Progenitor cell of endocrine pancreas (in vitro differentiated cells): Measurements from ENCODE around the gene LY6G6D. TPM values are rescaled to one million over a fixed set of nuclear protein-coding genes. Genes with fewer than 3 reads are reported as not detected.

Experiments used
- DNase-seq: peaks from one replicate; pipeline ENCODE4 v3.0.0; 2021; ENCODE audit warnings: low spot score; ENCODE audit not compliant: unreplicated experiment
- H3K27ac Mint-ChIP-seq: 2 replicates; pipeline ENCODE4 v1.8.0; 2021; ENCODE audit warnings: mild to moderate bottlenecking, moderate library complexity, mixed read lengths
- H3K27me3 Mint-ChIP-seq: 2 replicates; pipeline ENCODE4 v1.8.0; 2021; ENCODE audit warnings: mixed read lengths
- H3K36me3 Mint-ChIP-seq: 2 replicates; pipeline ENCODE4 v1.8.0; 2022; ENCODE audit warnings: mixed read lengths; ENCODE audit not compliant: insufficient read depth
- H3K4me1 Mint-ChIP-seq: 2 replicates; pipeline ENCODE4 v1.8.0; 2021; ENCODE audit warnings: low read depth, mixed read lengths
- H3K4me3 Mint-ChIP-seq: 2 replicates; pipeline ENCODE4 v1.8.0; 2021; ENCODE audit warnings: low read depth, mild to moderate bottlenecking, moderate library complexity, mixed read lengths
- H3K9me3 Mint-ChIP-seq: 2 replicates; pipeline ENCODE4 v1.8.0; 2021; ENCODE audit warnings: low read depth, mixed read lengths
- microRNA-seq: library from miRNA; unstranded; fragments of <30 nt; microRNA quantifications from one replicate; pipeline ENCODE4 v1.1.0, GENCODE V29; 2020; ENCODE audit warnings: borderline number of aligned reads; ENCODE audit not compliant: unreplicated experiment
- total RNA-seq: library from RNA; stranded (reverse); gene quantifications from 2 replicates; pipeline ENCODE4 v1.2.1, GENCODE V29; 2021
- TF ChIP-seq, protein P1 (sequence below): fragments of 200-600 bp; sonication (generic); IDR thresholded peaks from one replicate; pipeline ENCODE4 v1.5.0; 2021; ENCODE audit warnings: antibody characterized with exemption, mild to moderate bottlenecking; ENCODE audit not compliant: unreplicated experiment

LY6G6D gene
- total RNA-seq, 1 donor from 2014 or later, result not detected

DNA sequence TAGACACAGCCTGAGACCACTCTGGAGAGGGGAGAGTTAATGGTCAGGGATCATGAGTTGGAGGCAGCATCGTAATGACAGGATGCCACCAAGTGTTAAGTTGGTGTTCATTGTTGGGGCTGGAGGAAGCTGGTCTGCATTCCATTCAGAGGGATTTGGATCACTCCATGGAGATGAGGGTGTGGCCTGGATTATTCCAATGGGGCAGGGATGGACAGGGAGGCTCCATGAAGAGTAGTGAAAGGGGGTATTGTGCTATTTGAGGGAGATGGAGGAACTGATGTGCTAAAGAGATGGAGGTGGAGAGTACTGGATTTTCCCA is 48.4 kb downstream of the LY6G6D start:
- H3K4me1 Mint-ChIP-seq, result no peaks in the 10 kb centered on the region
- H3K27ac Mint-ChIP-seq, result no peak overlapping the region
- no peak overlapping the region for H3K4me3 Mint-ChIP-seq
- TF ChIP-seq, protein P1, sequence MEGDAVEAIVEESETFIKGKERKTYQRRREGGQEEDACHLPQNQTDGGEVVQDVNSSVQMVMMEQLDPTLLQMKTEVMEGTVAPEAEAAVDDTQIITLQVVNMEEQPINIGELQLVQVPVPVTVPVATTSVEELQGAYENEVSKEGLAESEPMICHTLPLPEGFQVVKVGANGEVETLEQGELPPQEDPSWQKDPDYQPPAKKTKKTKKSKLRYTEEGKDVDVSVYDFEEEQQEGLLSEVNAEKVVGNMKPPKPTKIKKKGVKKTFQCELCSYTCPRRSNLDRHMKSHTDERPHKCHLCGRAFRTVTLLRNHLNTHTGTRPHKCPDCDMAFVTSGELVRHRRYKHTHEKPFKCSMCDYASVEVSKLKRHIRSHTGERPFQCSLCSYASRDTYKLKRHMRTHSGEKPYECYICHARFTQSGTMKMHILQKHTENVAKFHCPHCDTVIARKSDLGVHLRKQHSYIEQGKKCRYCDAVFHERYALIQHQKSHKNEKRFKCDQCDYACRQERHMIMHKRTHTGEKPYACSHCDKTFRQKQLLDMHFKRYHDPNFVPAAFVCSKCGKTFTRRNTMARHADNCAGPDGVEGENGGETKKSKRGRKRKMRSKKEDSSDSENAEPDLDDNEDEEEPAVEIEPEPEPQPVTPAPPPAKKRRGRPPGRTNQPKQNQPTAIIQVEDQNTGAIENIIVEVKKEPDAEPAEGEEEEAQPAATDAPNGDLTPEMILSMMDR, result no peak
- no peaks in the 10 kb centered on the region for H3K27me3 Mint-ChIP-seq
- H3K9me3 Mint-ChIP-seq, result no peaks in the 10 kb centered on the region
- peaks cover 5% of the 10 kb centered on the region for H3K36me3 Mint-ChIP-seq
- DNase-seq, result no peak

DNA sequence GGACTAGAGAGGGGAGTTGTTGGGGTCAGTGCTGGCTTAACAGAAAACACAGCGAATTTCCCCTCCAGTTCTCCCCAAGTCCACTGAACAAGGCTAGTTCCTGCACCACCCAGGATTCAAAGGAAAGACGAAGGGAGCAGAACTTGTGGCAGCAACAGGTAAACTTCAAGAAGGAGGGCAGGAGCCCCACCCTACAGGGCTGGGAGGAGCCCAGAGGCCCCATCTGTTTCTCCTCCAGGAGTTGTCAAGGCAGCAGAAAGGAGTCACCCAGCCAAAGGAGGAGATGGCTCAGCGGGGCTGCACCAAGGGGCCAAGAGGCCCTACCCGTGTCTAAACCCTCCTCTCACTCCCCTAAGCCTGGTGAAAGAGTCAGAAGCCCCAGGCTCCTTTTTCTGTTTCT is 49.0 kb downstream of the LY6G6D start:
- no peaks in the 10 kb centered on the region for H3K27me3 Mint-ChIP-seq
- no peak overlapping the region for H3K27ac Mint-ChIP-seq
- TF ChIP-seq, protein P1, result no peak
- no peaks in the 10 kb centered on the region for H3K4me1 Mint-ChIP-seq
- H3K36me3 Mint-ChIP-seq, result peaks cover 2% of the 10 kb centered on the region
- no peaks in the 10 kb centered on the region for H3K9me3 Mint-ChIP-seq
- no peak overlapping the region for H3K4me3 Mint-ChIP-seq
- DNase-seq, result no peak

DNA sequence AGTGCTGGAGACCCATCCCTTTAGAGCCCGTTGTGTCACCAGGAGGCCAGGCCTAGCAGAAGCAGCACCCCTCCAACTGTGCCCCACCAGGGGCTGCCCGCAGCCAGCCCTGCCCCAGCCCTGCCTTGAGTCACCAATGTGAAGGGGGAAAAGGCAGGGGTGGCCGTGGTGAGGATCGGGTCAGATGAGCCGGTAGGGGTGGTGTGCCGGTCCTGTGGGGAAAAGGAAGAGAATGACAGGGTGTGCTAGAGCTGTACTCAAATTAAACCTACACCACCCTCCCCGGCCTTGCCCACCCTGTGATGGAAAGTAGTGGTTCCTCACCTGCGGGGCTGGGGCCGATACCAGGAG is 50.4 kb downstream of the LY6G6D start:
- no peaks in the 10 kb centered on the region for H3K4me1 Mint-ChIP-seq
- TF ChIP-seq, protein P1, result no peak
- H3K9me3 Mint-ChIP-seq, result no peaks in the 10 kb centered on the region
- DNase-seq, result no peak
- no peak overlapping the region for H3K4me3 Mint-ChIP-seq
- H3K27ac Mint-ChIP-seq, result no peak overlapping the region
- H3K27me3 Mint-ChIP-seq, result no peaks in the 10 kb centered on the region
- H3K36me3 Mint-ChIP-seq, result peaks cover 2% of the 10 kb centered on the region

DNA sequence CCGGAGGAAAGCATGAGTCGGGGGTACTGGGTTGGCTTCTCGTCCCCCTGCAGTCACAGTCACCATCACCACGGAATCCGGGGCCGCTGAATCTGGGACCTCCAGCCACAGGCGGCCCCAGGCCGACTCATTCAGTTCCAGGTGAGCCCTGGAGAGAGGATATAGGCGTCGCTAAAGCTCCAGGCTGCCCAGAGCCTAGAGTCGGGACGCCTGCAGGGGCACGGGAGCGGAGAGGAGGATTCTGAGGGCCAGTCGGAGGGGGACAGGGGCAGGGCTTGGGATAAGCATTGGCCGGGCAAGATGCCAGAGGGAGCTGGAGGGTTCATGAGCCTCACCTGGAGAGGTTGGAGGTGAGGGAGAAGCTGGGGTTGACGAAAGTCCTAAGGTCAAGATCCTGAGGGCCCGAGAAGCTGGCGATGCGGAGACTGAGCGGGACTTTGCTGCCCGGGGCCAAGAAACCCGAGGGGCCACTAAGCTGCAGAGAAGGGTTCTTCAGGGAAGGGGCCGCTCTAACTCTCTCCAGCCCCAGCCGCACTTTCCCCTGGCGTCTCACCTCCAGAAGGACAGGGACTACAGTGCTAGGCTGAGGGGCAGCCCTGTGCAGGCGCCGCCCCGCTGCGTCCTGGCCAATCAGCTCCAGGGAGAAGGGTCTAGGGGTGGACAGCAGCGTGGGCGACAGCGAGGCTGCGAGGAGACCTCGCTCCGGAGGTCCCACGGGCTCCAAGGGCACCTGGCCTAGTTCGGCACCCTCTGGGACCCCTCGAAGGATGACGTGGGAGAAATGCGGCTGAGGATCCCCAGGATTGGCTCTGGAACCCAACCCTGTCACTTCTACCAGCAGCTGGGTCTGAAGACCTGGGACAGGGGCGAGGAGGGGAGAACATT is 51.0 kb downstream of the LY6G6D start:
- Mint-ChIP-seq H3K9me3 (no peaks in the 10 kb centered on the region), H3K4me3 (peak overlapping the region; percentile 34), H3K27ac (no peak overlapping the region), H3K27me3 (no peaks in the 10 kb centered on the region), H3K4me1 (no peaks in the 10 kb centered on the region), H3K36me3 (peaks cover 2% of the 10 kb centered on the region)
- TF ChIP-seq, protein P1, result no peak
- DNase-seq, result no peak

DNA sequence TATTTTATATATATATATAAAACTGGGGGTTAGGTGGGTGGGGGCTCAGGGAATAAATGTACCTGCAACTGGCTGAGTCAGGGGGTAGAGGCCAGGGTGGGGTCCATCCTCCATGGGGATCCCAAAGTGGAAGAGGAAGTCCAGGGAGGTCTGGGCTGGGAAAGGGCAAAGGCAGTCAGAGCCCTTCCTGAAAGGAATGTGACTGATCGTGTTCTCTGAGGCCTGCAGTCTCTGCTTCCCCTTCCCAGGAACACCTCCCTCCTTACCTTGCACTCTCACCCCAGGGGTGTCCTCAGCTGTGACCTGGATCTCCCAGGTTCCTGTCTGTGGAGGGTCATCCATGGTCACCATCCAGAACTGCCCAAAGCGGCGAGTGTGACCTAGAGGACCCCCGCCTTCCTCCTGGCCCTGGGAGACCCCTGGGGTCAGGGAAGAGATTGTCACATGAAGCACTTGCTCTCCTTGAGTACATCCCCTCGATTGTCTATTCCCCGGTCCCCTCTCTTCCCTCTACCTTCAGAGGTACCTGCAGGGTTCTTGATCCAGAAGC is 52.0 kb downstream of the LY6G6D start:
- H3K36me3 Mint-ChIP-seq, result peaks cover 2% of the 10 kb centered on the region
- H3K4me1 Mint-ChIP-seq, result no peaks in the 10 kb centered on the region
- no peaks in the 10 kb centered on the region for H3K9me3 Mint-ChIP-seq
- TF ChIP-seq, protein P1, result no peak
- H3K4me3 Mint-ChIP-seq, result no peak overlapping the region
- no peaks in the 10 kb centered on the region for H3K27me3 Mint-ChIP-seq
- H3K27ac Mint-ChIP-seq, result no peak overlapping the region
- DNase-seq, result no peak

Small RNAs within 50 kb of the gene (microRNA-seq; reads per million reads assigned to microRNA genes)
- gene MIR4646, result 3.0 reads per million

Other genes starting within 250 kb of the LY6G6D start
- gene MICB, start 217.2 kb upstream of the LY6G6D start, total RNA-seq, result 0.43 and 0.95 TPM in 2 replicates
- not detected in 2 replicates for gene MCCD1, start 186.4 kb upstream of the LY6G6D start, total RNA-seq
- gene DDX39B, start 173.3 kb upstream of the LY6G6D start, total RNA-seq, result 766 and 810 TPM in 2 replicates
- gene ATP6V1G2, start 168.7 kb upstream of the LY6G6D start, total RNA-seq, result 1.5 TPM in 2 replicates
- gene NFKBIL1, start 167.7 kb upstream of the LY6G6D start, total RNA-seq, result 26.4 and 28.7 TPM in 2 replicates
- gene LTA, start 143.1 kb upstream of the LY6G6D start, total RNA-seq, result not detected in 2 replicates
- not detected in 2 replicates for gene TNF, start 139.8 kb upstream of the LY6G6D start, total RNA-seq
- 0.57 TPM in 1 of 2 replicates, not detected in the other for gene LTB, start 132.9 kb upstream of the LY6G6D start, total RNA-seq
- gene LST1, start 129.1 kb upstream of the LY6G6D start, total RNA-seq, result not detected in 2 replicates
- gene NCR3, start 122.3 kb upstream of the LY6G6D start, total RNA-seq, result not detected in 2 replicates
- gene AIF1, start 100.1 kb upstream of the LY6G6D start, total RNA-seq, result 1.7 and 3.1 TPM in 2 replicates
- 272 and 273 TPM in 2 replicates for gene PRRC2A, start 94.6 kb upstream of the LY6G6D start, total RNA-seq
- 458 and 471 TPM in 2 replicates for gene BAG6, start 62.7 kb upstream of the LY6G6D start, total RNA-seq
- 7.1 and 7.5 TPM in 2 replicates for gene APOM, start 59.5 kb upstream of the LY6G6D start, total RNA-seq
- gene C6orf47, start 54.6 kb upstream of the LY6G6D start, total RNA-seq, result 23.6 and 24.1 TPM in 2 replicates
- gene GPANK1, start 50.4 kb upstream of the LY6G6D start, total RNA-seq, result 15.2 and 18.0 TPM in 2 replicates
- 163 and 165 TPM in 2 replicates for gene CSNK2B, start 49.3 kb upstream of the LY6G6D start, total RNA-seq
- gene LY6G5B, start 45.4 kb upstream of the LY6G6D start, total RNA-seq, result 24.8 and 30.6 TPM in 2 replicates
- gene LY6G5C, start 34.3 kb upstream of the LY6G6D start, total RNA-seq, result 4.4 and 6.5 TPM in 2 replicates
- gene ABHD16A, start 12.0 kb upstream of the LY6G6D start, total RNA-seq, result 93.0 and 96.9 TPM in 2 replicates
- not detected in 2 replicates for gene LY6G6F, start 8.5 kb upstream of the LY6G6D start, total RNA-seq
- gene LY6G6C, start 6.4 kb downstream of the LY6G6D start, total RNA-seq, result 0.60 and 1.3 TPM in 2 replicates
- gene MPIG6B, start 8.0 kb downstream of the LY6G6D start, total RNA-seq, result not detected in 2 replicates
- 218 and 233 TPM in 2 replicates for gene DDAH2, start 14.0 kb downstream of the LY6G6D start, total RNA-seq
- gene CLIC1, start 21.2 kb downstream of the LY6G6D start, total RNA-seq, result 275 and 286 TPM in 2 replicates
- 45.0 and 51.3 TPM in 2 replicates for gene MSH5, start 24.7 kb downstream of the LY6G6D start, total RNA-seq
- gene SAPCD1, start 47.3 kb downstream of the LY6G6D start, total RNA-seq, result 8.6 and 11.9 TPM in 2 replicates
- 9.5 and 11.6 TPM in 2 replicates for gene VWA7, start 62.0 kb downstream of the LY6G6D start, total RNA-seq
- gene VARS1, start 80.4 kb downstream of the LY6G6D start, total RNA-seq, result 85.6 and 92.6 TPM in 2 replicates
- 80.4 and 82.9 TPM in 2 replicates for gene LSM2, start 91.6 kb downstream of the LY6G6D start, total RNA-seq
- gene HSPA1L, start 99.9 kb downstream of the LY6G6D start, total RNA-seq, result 2.4 and 2.5 TPM in 2 replicates
- gene HSPA1A, start 100.2 kb downstream of the LY6G6D start, total RNA-seq, result 52.5 and 56.6 TPM in 2 replicates
- gene HSPA1B, start 112.4 kb downstream of the LY6G6D start, total RNA-seq, result 152 and 165 TPM in 2 replicates
- 52.4 and 57.4 TPM in 2 replicates for gene NEU1, start 147.5 kb downstream of the LY6G6D start, total RNA-seq
- 17.5 and 19.1 TPM in 2 replicates for gene SLC44A4, start 163.6 kb downstream of the LY6G6D start, total RNA-seq
- gene EHMT2, start 182.3 kb downstream of the LY6G6D start, total RNA-seq, result 161 and 175 TPM in 2 replicates
- gene ZBTB12, start 186.7 kb downstream of the LY6G6D start, total RNA-seq, result 47.1 and 55.5 TPM in 2 replicates
- 0.47 and 0.65 TPM in 2 replicates for gene C2, start 212.4 kb downstream of the LY6G6D start, total RNA-seq
- gene CFB, start 230.7 kb downstream of the LY6G6D start, total RNA-seq, result 3.9 and 4.7 TPM in 2 replicates
- 67.2 and 71.8 TPM in 2 replicates for gene NELFE, start 243.6 kb downstream of the LY6G6D start, total RNA-seq
- gene SKIC2, start 243.8 kb downstream of the LY6G6D start, total RNA-seq, result 97.9 and 103 TPM in 2 replicates